Fibroblast of lung (primary cell): ENCODE measurements around the gene NOL7. TPM values are rescaled to one million over a fixed set of nuclear protein-coding genes. Genes with fewer than 3 reads are reported as not detected.

Experiments used
- DNase-seq, 2 donors: peaks; one replicate each; pipeline versions ENCODE4 v3.0.0 to v3.0.0-alpha.2; 2010; ENCODE audit warnings: low read depth in 2 of 2
- H2AFZ ChIP-seq: 2 replicates; pipeline ENCODE4 v1.5.1; 2012; ENCODE audit warnings: low read length, control low read depth, inconsistent platforms
- H3K27ac ChIP-seq: 2 replicates; pipeline ENCODE4 v1.5.1; 2011; ENCODE audit warnings: low read length, control low read depth; ENCODE audit not compliant: insufficient read depth
- H3K27me3 ChIP-seq: 2 replicates; pipeline ENCODE4 v1.5.1; 2011; ENCODE audit warnings: mild to moderate bottlenecking, low read length; ENCODE audit not compliant: control insufficient read depth, insufficient read depth
- H3K36me3 ChIP-seq: 2 replicates; pipeline ENCODE4 v1.5.1; 2011; ENCODE audit warnings: low read length; ENCODE audit not compliant: control insufficient read depth, insufficient read depth
- H3K4me1 ChIP-seq: 2 replicates; pipeline ENCODE4 v1.5.1; 2011; ENCODE audit warnings: low read length; ENCODE audit not compliant: control insufficient read depth, insufficient read depth; ENCODE audit errors: extremely low read depth
- H3K4me2 ChIP-seq: 2 replicates; pipeline ENCODE4 v1.5.1; 2011; ENCODE audit warnings: low read length, control low read depth; ENCODE audit not compliant: insufficient read depth; ENCODE audit errors: extremely low read depth
- H3K4me3 ChIP-seq, 4 experiments: fragments of 200-600 bp in 1 of 4; sonication (generic) in 1 of 4; replicated peaks in 1 of 4; 2 replicates each; pipeline ENCODE4 v1.5.1; 2011 to 2016; ENCODE audit warnings: low read length in 4 of 4, low read depth in 3 of 4, mild to moderate bottlenecking in 3 of 4, control low read depth in 2 of 4, inconsistent platforms in 1 of 4, mixed read lengths in 1 of 4; ENCODE audit not compliant: insufficient read depth in 1 of 4; ENCODE audit errors: control extremely low read depth in 1 of 4
- H3K79me2 ChIP-seq: 2 replicates; pipeline ENCODE4 v1.5.1; 2012; ENCODE audit warnings: mild to moderate bottlenecking, low read length, inconsistent platforms; ENCODE audit not compliant: control insufficient read depth, insufficient read depth
- H3K9ac ChIP-seq: 2 replicates; pipeline ENCODE4 v1.5.1; 2011; ENCODE audit warnings: mild to moderate bottlenecking, low read length, control low read depth; ENCODE audit not compliant: insufficient read depth
- H3K9me3 ChIP-seq: 2 replicates; pipeline ENCODE4 v1.5.1; 2012; ENCODE audit warnings: low read depth, low read length; ENCODE audit not compliant: control insufficient read depth, insufficient read depth
- H4K20me1 ChIP-seq: 2 replicates; pipeline ENCODE4 v1.5.1; 2011; ENCODE audit warnings: low read length; ENCODE audit not compliant: control insufficient read depth, insufficient read depth; ENCODE audit errors: extremely low read depth
- EZH2 ChIP-seq: IDR thresholded peaks from 2 replicates; pipeline ENCODE4 v1.5.1; 2012; ENCODE audit warnings: low read length, control low read depth, mild to moderate bottlenecking; ENCODE audit errors: missing control alignments
- polyA plus RNA-seq, 2 donors: library from polyadenylated mRNA; depleted of rRNA in 1 of 2; stranded (reverse) in 1 of 2; unstranded in 1 of 2; fragments of >200 nt; gene quantifications; 2 replicates each; pipeline ENCODE4 v1.2.1, GENCODE V29; 2011 to 2012; ENCODE audit warnings: missing spikeins in 1 of 2
- total RNA-seq: library from RNA; depleted of rRNA; stranded (reverse); fragments of >200 nt; gene quantifications from 2 replicates; pipeline ENCODE4 v1.2.1, GENCODE V29; 2014
- TF ChIP-seq, protein P1 (sequence below), 2 donors: IDR thresholded peaks in 1 of 2; conservative IDR thresholded peaks in 1 of 2; 1 replicate in 1 of 2; 2 replicates in 1 of 2; pipeline ENCODE4 v1.5.1; 2011 to 2012; ENCODE audit warnings: low read length in 2 of 2, control low read depth in 1 of 2, inconsistent platforms in 1 of 2, low read depth in 1 of 2, mild to moderate bottlenecking in 1 of 2

The NOL7 gene
- total and polyA plus RNA-seq, 2 donors (not counting 1 experiment from before 2014, with no cell fraction given): 47.2 to 48.0 TPM

GRCh38 chr6:13648850-13649249, 33.7 kb downstream of the NOL7 start:
- no peak for DNase-seq
- H2AFZ ChIP-seq: no peak overlapping the region
- H3K4me1 ChIP-seq: no peaks in the 10 kb centered on the region
- no peak overlapping the region for H3K4me2 ChIP-seq
- no peak for TF ChIP-seq EZH2
- TF ChIP-seq, protein P1, sequence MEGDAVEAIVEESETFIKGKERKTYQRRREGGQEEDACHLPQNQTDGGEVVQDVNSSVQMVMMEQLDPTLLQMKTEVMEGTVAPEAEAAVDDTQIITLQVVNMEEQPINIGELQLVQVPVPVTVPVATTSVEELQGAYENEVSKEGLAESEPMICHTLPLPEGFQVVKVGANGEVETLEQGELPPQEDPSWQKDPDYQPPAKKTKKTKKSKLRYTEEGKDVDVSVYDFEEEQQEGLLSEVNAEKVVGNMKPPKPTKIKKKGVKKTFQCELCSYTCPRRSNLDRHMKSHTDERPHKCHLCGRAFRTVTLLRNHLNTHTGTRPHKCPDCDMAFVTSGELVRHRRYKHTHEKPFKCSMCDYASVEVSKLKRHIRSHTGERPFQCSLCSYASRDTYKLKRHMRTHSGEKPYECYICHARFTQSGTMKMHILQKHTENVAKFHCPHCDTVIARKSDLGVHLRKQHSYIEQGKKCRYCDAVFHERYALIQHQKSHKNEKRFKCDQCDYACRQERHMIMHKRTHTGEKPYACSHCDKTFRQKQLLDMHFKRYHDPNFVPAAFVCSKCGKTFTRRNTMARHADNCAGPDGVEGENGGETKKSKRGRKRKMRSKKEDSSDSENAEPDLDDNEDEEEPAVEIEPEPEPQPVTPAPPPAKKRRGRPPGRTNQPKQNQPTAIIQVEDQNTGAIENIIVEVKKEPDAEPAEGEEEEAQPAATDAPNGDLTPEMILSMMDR (conservative IDR thresholded peaks at IDR 0.05 in 1 of 2, IDR thresholded peaks at IDR 0.05 in 1 of 2; ENCODE audit: low read depth in 1 of 2, low read length in 2 of 2): no peak
- no peak overlapping the region for H3K9ac ChIP-seq
- H3K4me3 ChIP-seq: no peak overlapping the region
- H3K36me3 ChIP-seq: no peaks in the 10 kb centered on the region
- H4K20me1 ChIP-seq: no peaks in the 10 kb centered on the region
- no peaks in the 10 kb centered on the region for H3K79me2 ChIP-seq
- H3K27ac ChIP-seq: no peak overlapping the region
- H3K27me3 ChIP-seq: no peaks in the 10 kb centered on the region
- no peaks in the 10 kb centered on the region for H3K9me3 ChIP-seq

GRCh38 chr6:13649393-13649792, 34.3 kb downstream of the NOL7 start:
- Histone ChIP-seq H3K9ac (no peak overlapping the region), H3K4me1 (no peaks in the 10 kb centered on the region), H3K4me3 (no peak overlapping the region), H3K27ac (no peak overlapping the region), H3K4me2 (no peak overlapping the region), H3K27me3 (no peaks in the 10 kb centered on the region), H3K9me3 (no peaks in the 10 kb centered on the region), H3K79me2 (no peaks in the 10 kb centered on the region), H3K36me3 (no peaks in the 10 kb centered on the region), H2AFZ (no peak overlapping the region), H4K20me1 (no peaks in the 10 kb centered on the region)
- DNase-seq: no peak
- no peak for TF ChIP-seq EZH2
- TF ChIP-seq, protein P1 (conservative IDR thresholded peaks at IDR 0.05 in 1 of 2, IDR thresholded peaks at IDR 0.05 in 1 of 2; ENCODE audit: low read depth in 1 of 2, low read length in 2 of 2): no peak

DNA sequence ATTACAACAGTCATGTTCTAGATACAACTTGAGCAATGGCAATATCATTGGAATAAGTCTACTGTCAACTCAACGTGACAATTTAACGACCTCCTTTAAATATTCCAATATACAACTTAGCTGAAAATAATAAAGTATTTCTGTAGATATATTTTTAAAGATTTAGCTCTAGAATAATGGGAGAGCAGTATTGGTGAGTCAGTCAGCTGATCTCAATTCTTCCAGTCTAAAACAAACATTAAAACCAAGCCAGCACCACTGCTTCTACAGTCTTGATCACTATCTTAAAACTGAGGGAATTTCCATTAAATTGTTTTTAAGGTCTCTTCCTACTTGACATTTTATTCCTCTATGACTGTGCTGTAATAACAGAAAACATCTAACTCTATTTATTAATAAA, 38.2 kb downstream of the NOL7 start:
- Histone ChIP-seq H3K4me3 (no peak overlapping the region), H3K9me3 (no peaks in the 10 kb centered on the region), H3K27ac (no peak overlapping the region), H3K27me3 (no peaks in the 10 kb centered on the region), H3K4me1 (no peaks in the 10 kb centered on the region), H4K20me1 (no peaks in the 10 kb centered on the region), H3K9ac (no peak overlapping the region), H3K4me2 (no peak overlapping the region), H3K36me3 (no peaks in the 10 kb centered on the region), H3K79me2 (peaks cover under 1% of the 10 kb centered on the region), H2AFZ (no peak overlapping the region)
- DNase-seq: peak in 1 of 2 donors; percentile 62
- no peak for TF ChIP-seq EZH2
- TF ChIP-seq, protein P1 (conservative IDR thresholded peaks at IDR 0.05 in 1 of 2, IDR thresholded peaks at IDR 0.05 in 1 of 2; ENCODE audit: low read depth in 1 of 2, low read length in 2 of 2): no peak
